Epithelial cell of esophagus (primary cell): ENCODE results near the gene C1orf167.
A peak's percentile ranks its signal among the peaks of the same experiment; 100 is the strongest.
"Not testable (repeated sequence)": the region's sequence is repeated elsewhere in the genome, so short reads cannot be mapped to it uniquely, and the experiment has no call there.

Experiments
- DNase-seq: peaks from one replicate; pipeline ENCODE4 v3.0.0; 2010; ENCODE audit warnings: low read depth
- H3K4me3 ChIP-seq: 2 replicates; pipeline ENCODE4 v1.5.1; 2011; ENCODE audit warnings: mild to moderate bottlenecking, low read length, control low read depth
- CTCF ChIP-seq: IDR thresholded peaks from 2 replicates; pipeline ENCODE4 v1.5.1; 2011; ENCODE audit warnings: low read depth, mild to moderate bottlenecking, low read length, control low read depth, inconsistent platforms; ENCODE audit not compliant: insufficient read depth; ENCODE audit errors: missing control alignments

Gene C1orf167

GRCh38 chr1:11800756-11801433 is 38.9 kb downstream of the C1orf167 start:
- no peak overlapping the region for H3K4me3 ChIP-seq
- no peak for TF ChIP-seq CTCF

GRCh38 chr1:11802616-11802972 is 40.6 kb downstream of the C1orf167 start:
- no peak for TF ChIP-seq CTCF
- DNase-seq, result no peak
- peak overlapping the region; percentile 42 for H3K4me3 ChIP-seq

More at GRCh38 chr1:11800756-11801433, 38.9 kb downstream of the C1orf167 start:
- DNase-seq, result no peak

GRCh38 chr1:11802973-11803885 is 41.2 kb downstream of the C1orf167 start:
- DNase-seq, result peak; percentile 87
- H3K4me3 ChIP-seq, result peak overlapping the region; percentile 42
- no peak for TF ChIP-seq CTCF

GRCh38 chr1:11803924-11804665 is 42.1 kb downstream of the C1orf167 start:
- not testable (repeated sequence) for DNase-seq
- H3K4me3 ChIP-seq, result peak overlapping the region; percentile 74

- DNase-seq, result peak; percentile 75
- peak overlapping the region; percentile 74 for H3K4me3 ChIP-seq
These were observed 42.9 kb downstream of the C1orf167 start for GRCh38 chr1:11804666-11805421.

More at GRCh38 chr1:11804666-11805421, 42.9 kb downstream of the C1orf167 start:
- no peak for TF ChIP-seq CTCF
